DOHH2 (cell line): Measurements from ENCODE around the gene TDG.
"Not testable (repeated sequence)": the region's sequence is repeated elsewhere in the genome, so short reads cannot be mapped to it uniquely, and the experiment has no call there.

Experiments
- H3F3A ChIP-seq: fragments of 200-600 bp; sonication (generic), shearing (Covaris generic); 2 replicates; pipeline ENCODE4 v1.6.0; 2016; ENCODE audit warnings: antibody characterized with exemption, mild to moderate bottlenecking; ENCODE audit not compliant: control insufficient read depth, insufficient read depth
- H3K27ac ChIP-seq: fragments of 200-600 bp; sonication (generic); 2 replicates; pipeline ENCODE4 v1.5.1; 2014; ENCODE audit warnings: low read depth, mild to moderate bottlenecking, low read length, moderate library complexity
- H3K27me3 ChIP-seq: fragments of 200-600 bp; sonication (generic); 2 replicates; pipeline ENCODE4 v1.6.1; 2014; ENCODE audit warnings: mild to moderate bottlenecking, low read length, mixed read lengths; ENCODE audit not compliant: control insufficient read depth
- H3K36me3 ChIP-seq: fragments of 200-600 bp; sonication (generic); 2 replicates; pipeline ENCODE4 v1.6.1; 2014; ENCODE audit warnings: mild to moderate bottlenecking, low read length, moderate library complexity, mixed read lengths; ENCODE audit not compliant: control insufficient read depth
- H3K4me1 ChIP-seq: fragments of 200-600 bp; sonication (generic); 2 replicates; pipeline ENCODE4 v1.6.1; 2014; ENCODE audit warnings: mild to moderate bottlenecking, low read length, mixed read lengths; ENCODE audit not compliant: control insufficient read depth
- H3K4me2 ChIP-seq: fragments of 200-600 bp; sonication (generic); 2 replicates; pipeline ENCODE4 v1.6.0; 2014; ENCODE audit warnings: mild to moderate bottlenecking, low read length, moderate library complexity
- H3K4me3 ChIP-seq: fragments of 200-600 bp; sonication (generic); 2 replicates; pipeline ENCODE4 v1.5.1; 2014; ENCODE audit warnings: mild to moderate bottlenecking, low read length, mixed read lengths
- H3K79me2 ChIP-seq: fragments of 200-600 bp; sonication (generic); 2 replicates; pipeline ENCODE4 v1.6.1; 2014; ENCODE audit warnings: mild to moderate bottlenecking, low read length, mixed read lengths; ENCODE audit not compliant: control insufficient read depth
- H3K9me2 ChIP-seq: fragments of 200-600 bp; sonication (generic); replicated peaks from 2 replicates; pipeline ENCODE4 v1.6.1; 2014; ENCODE audit warnings: mild to moderate bottlenecking, low read length, mixed read lengths; ENCODE audit not compliant: control insufficient read depth
- H3K9me3 ChIP-seq: fragments of 200-600 bp; sonication (generic); 2 replicates; pipeline ENCODE4 v1.6.1; 2014; ENCODE audit warnings: antibody characterized with exemption, low read length, mixed read lengths; ENCODE audit not compliant: control insufficient read depth, insufficient read depth
- H4K20me1 ChIP-seq: fragments of 200-600 bp; sonication (generic); 2 replicates; pipeline ENCODE4 v1.6.0; 2014; ENCODE audit warnings: low read depth, mild to moderate bottlenecking, antibody characterized with exemption, low read length, moderate library complexity; ENCODE audit not compliant: control insufficient read depth, insufficient read depth
- EZH2phosphoT487 ChIP-seq: fragments of 200-600 bp; sonication (generic); IDR thresholded peaks from 2 replicates; pipeline ENCODE4 v1.6.1; 2017; ENCODE audit warnings: borderline replicate concordance, mild to moderate bottlenecking, antibody characterized with exemption, low read length, moderate library complexity, mixed read lengths
- TF ChIP-seq, protein P1 (sequence below): fragments of 200-600 bp; sonication (generic); IDR thresholded peaks from one replicate; pipeline ENCODE4 v1.5.1; 2014; ENCODE audit warnings: antibody characterized with exemption, mild to moderate bottlenecking, low read depth, low read length; ENCODE audit not compliant: poor library complexity, severe bottlenecking

Gene TDG

DNA sequence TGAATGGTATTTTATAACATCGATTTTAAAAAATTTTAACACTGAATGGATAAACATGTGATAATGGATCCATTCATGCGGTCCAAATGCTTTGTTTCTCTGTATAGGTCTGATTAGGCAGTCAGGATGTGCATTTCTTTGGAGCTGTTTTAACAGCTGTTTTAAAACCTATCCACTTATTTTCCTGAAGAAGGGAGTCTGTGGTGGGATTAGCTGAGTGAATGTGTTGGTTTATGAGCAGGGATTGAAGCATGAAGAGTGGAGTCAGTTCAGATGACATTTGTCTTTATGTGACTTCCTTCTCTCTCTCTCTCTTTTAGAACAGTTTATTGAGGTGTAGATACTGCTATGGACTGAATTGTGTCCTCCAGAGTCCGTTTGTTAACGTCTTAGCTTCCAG is 46.7 kb downstream of the TDG start:
- Histone ChIP-seq H4K20me1 (no peaks in the 10 kb centered on the region), H3K36me3 (no peaks in the 10 kb centered on the region), H3F3A (no peaks in the 10 kb centered on the region), H3K27ac (no peak overlapping the region), H3K9me3 (no peaks in the 10 kb centered on the region), H3K4me3 (no peak overlapping the region), H3K4me2 (no peak overlapping the region), H3K27me3 (peaks cover 8% of the 10 kb centered on the region; the same call in 1 of the 2 replicates), H3K9me2 (no peaks in the 10 kb centered on the region), H3K79me2 (no peaks in the 10 kb centered on the region), H3K4me1 (no peaks in the 10 kb centered on the region)
- no peak for TF ChIP-seq EZH2phosphoT487
- TF ChIP-seq, protein P1, sequence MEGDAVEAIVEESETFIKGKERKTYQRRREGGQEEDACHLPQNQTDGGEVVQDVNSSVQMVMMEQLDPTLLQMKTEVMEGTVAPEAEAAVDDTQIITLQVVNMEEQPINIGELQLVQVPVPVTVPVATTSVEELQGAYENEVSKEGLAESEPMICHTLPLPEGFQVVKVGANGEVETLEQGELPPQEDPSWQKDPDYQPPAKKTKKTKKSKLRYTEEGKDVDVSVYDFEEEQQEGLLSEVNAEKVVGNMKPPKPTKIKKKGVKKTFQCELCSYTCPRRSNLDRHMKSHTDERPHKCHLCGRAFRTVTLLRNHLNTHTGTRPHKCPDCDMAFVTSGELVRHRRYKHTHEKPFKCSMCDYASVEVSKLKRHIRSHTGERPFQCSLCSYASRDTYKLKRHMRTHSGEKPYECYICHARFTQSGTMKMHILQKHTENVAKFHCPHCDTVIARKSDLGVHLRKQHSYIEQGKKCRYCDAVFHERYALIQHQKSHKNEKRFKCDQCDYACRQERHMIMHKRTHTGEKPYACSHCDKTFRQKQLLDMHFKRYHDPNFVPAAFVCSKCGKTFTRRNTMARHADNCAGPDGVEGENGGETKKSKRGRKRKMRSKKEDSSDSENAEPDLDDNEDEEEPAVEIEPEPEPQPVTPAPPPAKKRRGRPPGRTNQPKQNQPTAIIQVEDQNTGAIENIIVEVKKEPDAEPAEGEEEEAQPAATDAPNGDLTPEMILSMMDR, result no peak

DNA sequence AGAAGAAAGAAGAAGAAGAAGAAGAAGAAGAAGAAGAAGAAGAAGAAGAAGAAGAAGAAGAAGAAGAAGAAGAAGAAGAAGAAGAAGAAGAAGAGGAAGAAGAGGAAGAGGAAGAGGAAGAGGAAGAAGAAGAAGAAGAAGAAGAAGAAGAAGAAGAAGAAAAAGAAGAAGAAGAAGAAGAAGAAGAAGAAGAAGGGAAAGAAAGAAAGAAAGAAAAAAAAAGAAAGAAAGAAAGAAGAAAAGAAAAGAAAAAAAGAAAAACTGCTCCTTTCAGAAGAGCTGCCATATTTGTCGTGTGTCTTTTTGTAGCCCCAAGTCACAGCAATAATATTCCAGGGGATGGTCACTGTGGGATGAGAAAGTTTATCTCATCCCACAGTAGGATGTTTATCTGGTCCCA is 56.2 kb downstream of the TDG start:
- H3K9me3 ChIP-seq, H3K27me3 ChIP-seq, H3K4me2 ChIP-seq, H4K20me1 ChIP-seq, H3K4me3 ChIP-seq, H3K9me2 ChIP-seq, H3K4me1 ChIP-seq, H3K36me3 ChIP-seq, H3K79me2 ChIP-seq, H3K27ac ChIP-seq, H3F3A ChIP-seq: not testable (repeated sequence)

DNA sequence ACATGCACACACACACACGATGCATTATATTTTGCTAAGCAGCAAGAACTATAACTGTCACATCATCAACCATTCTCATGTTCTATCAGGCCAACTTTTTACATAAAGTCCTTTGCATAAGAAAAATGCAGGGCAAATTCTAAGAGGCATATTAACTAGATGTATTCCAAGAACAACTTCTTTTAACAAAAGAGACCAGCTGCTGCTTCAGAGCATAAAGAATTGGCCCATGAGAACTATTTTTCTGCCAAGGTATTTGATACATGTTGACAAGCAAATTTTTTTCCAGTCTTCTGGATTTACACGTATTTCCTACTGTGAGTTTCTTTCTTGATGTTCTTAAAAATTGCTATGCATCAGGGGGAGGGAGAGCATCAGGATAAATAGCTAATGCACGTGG is 57.1 kb downstream of the TDG start:
- no peak for TF ChIP-seq EZH2phosphoT487
- TF ChIP-seq, protein P1, result no peak
- no peaks in the 10 kb centered on the region for H4K20me1 ChIP-seq
- H3K27ac ChIP-seq, result no peak overlapping the region
- no peaks in the 10 kb centered on the region for H3K4me1 ChIP-seq
- no peak overlapping the region for H3K4me2 ChIP-seq
- H3K9me3 ChIP-seq, result no peaks in the 10 kb centered on the region
- H3K9me2 ChIP-seq, result no peaks in the 10 kb centered on the region
- H3K4me3 ChIP-seq, result no peak overlapping the region
- no peaks in the 10 kb centered on the region for H3K36me3 ChIP-seq
- no peaks in the 10 kb centered on the region for H3F3A ChIP-seq
- H3K27me3 ChIP-seq, result peaks cover 5% of the 10 kb centered on the region
- H3K79me2 ChIP-seq, result no peaks in the 10 kb centered on the region

DNA sequence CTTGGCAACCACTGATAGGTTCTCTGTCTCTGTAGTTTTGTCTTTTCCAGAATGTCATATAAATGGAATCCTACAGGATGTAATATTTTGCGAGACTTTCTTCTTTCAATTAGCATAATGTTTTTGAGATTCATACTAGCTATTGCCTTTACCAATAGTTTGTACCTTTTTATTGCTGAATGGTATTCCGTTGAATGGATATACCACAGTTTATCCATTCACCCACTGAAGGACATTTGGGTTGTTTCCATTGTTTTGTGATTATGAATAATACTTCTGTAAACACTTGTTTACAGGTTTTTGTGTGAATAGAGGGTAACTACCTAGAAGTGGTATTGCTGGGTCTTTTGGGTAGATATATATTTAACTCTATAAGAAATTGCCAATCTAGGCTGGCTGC is 58.0 kb downstream of the TDG start:
- Histone ChIP-seq H3K27me3 (peaks cover 12% of the 10 kb centered on the region), H4K20me1 (no peaks in the 10 kb centered on the region), H3K9me3 (no peaks in the 10 kb centered on the region), H3F3A (no peaks in the 10 kb centered on the region), H3K4me2 (no peak overlapping the region), H3K4me3 (no peak overlapping the region), H3K9me2 (no peaks in the 10 kb centered on the region), H3K27ac (no peak overlapping the region), H3K4me1 (no peaks in the 10 kb centered on the region), H3K79me2 (no peaks in the 10 kb centered on the region), H3K36me3 (no peaks in the 10 kb centered on the region)
- TF ChIP-seq EZH2phosphoT487, result no peak
- TF ChIP-seq, protein P1, result no peak
